B cell (primary cell): ENCODE results near the gene ANKRD50.

Experiments
- EZH2 ChIP-seq: IDR thresholded peaks from 2 replicates; pipeline ENCODE4 v1.6.1; 2012; ENCODE audit warnings: borderline replicate concordance, low read depth, mild to moderate bottlenecking, moderate library complexity, low read length; ENCODE audit not compliant: insufficient read depth, poor library complexity, severe bottlenecking
- TF ChIP-seq, protein P1 (sequence below): fragments of 200-600 bp; IDR thresholded peaks from one replicate; pipeline ENCODE4 v1.8.0; 2022; ENCODE audit warnings: antibody characterized with exemption, mild to moderate bottlenecking

DNA sequence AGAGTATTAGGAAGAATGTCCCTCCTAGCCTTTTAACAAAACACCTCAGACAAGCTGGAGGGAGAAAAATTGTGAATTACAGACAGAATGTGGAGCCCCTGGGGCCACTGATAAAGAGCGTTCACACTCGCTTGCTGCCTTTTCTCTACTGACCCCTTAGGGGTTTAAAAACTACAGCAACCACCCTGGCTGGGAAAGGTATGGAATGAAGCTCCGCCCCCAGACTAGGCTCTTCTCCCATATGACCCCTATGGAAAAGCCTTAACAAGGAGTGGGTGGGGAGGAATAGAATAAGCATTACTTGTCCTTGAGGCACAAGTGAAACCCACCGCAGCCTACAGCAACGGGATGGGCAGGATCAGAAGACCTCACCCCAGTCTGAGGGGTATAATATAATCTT is 26.3 kb downstream of the ANKRD50 start:
- TF ChIP-seq, protein P1, sequence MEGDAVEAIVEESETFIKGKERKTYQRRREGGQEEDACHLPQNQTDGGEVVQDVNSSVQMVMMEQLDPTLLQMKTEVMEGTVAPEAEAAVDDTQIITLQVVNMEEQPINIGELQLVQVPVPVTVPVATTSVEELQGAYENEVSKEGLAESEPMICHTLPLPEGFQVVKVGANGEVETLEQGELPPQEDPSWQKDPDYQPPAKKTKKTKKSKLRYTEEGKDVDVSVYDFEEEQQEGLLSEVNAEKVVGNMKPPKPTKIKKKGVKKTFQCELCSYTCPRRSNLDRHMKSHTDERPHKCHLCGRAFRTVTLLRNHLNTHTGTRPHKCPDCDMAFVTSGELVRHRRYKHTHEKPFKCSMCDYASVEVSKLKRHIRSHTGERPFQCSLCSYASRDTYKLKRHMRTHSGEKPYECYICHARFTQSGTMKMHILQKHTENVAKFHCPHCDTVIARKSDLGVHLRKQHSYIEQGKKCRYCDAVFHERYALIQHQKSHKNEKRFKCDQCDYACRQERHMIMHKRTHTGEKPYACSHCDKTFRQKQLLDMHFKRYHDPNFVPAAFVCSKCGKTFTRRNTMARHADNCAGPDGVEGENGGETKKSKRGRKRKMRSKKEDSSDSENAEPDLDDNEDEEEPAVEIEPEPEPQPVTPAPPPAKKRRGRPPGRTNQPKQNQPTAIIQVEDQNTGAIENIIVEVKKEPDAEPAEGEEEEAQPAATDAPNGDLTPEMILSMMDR = no peak
- TF ChIP-seq EZH2 = no peak
